Type B pancreatic cell (in vitro differentiated cells): Measurements from ENCODE around the gene WNK1. TPM values are rescaled to one million over a fixed set of nuclear protein-coding genes. Genes with fewer than 3 reads are reported as not detected.
"Not testable (repeated sequence)": the region's sequence is repeated elsewhere in the genome, so short reads cannot be mapped to it uniquely, and the experiment has no call there.

Experiments used
- DNase-seq: peaks from one replicate; pipeline ENCODE4 v3.0.0; 2021; ENCODE audit warnings: mixed read lengths; ENCODE audit not compliant: unreplicated experiment; ENCODE audit errors: extremely low spot score
- H3K27ac Mint-ChIP-seq: 2 replicates; pipeline ENCODE4 v1.8.0; 2021; ENCODE audit warnings: mild to moderate bottlenecking, mixed read lengths
- H3K27me3 Mint-ChIP-seq: 2 replicates; pipeline ENCODE4 v1.8.0; 2021; ENCODE audit warnings: mixed read lengths
- H3K36me3 Mint-ChIP-seq: 2 replicates; pipeline ENCODE4 v1.8.0; 2021; ENCODE audit warnings: mixed read lengths
- H3K4me1 Mint-ChIP-seq: one replicate; pipeline ENCODE4 v1.8.0; 2021; ENCODE audit warnings: mixed read lengths; ENCODE audit not compliant: unreplicated experiment
- H3K4me3 Mint-ChIP-seq: 2 replicates; pipeline ENCODE4 v1.8.0; 2021; ENCODE audit warnings: mild to moderate bottlenecking, mixed read lengths
- H3K9me3 Mint-ChIP-seq: 2 replicates; pipeline ENCODE4 v1.8.0; 2021; ENCODE audit warnings: mixed read lengths
- CTCF ChIP-seq: fragments of 200-600 bp; sonication (generic); conservative IDR thresholded peaks from 2 replicates; pipeline ENCODE4 v1.5.0; 2021; ENCODE audit warnings: antibody characterized with exemption, mild to moderate bottlenecking
- total RNA-seq: library from RNA; stranded (reverse); gene quantifications from 2 replicates; pipeline ENCODE4 v1.2.1, GENCODE V29; 2021; ENCODE audit warnings: low replicate concordance

WNK1 gene
- total RNA-seq, 1 donor from 2014 or later, result 132 TPM

GRCh38 chr12:846421-846820 is 94.0 kb downstream of the WNK1 start:
- Mint-ChIP-seq H3K27ac (no peak overlapping the region), H3K9me3 (peaks cover 5% of the 10 kb centered on the region), H3K4me3 (no peak overlapping the region), H3K27me3 (no peaks in the 10 kb centered on the region), H3K4me1 (peaks cover 6% of the 10 kb centered on the region), H3K36me3 (peaks cover 47% of the 10 kb centered on the region)
- no peak for TF ChIP-seq CTCF
- no peak for DNase-seq

- no peak for TF ChIP-seq CTCF
- Mint-ChIP-seq H3K27ac (no peak overlapping the region), H3K27me3 (no peaks in the 10 kb centered on the region), H3K4me3 (no peak overlapping the region), H3K36me3 (peaks cover 41% of the 10 kb centered on the region), H3K4me1 (peaks cover 7% of the 10 kb centered on the region), H3K9me3 (peaks cover 5% of the 10 kb centered on the region)
- no peak for DNase-seq
These were observed 95.9 kb downstream of the WNK1 start for GRCh38 chr12:848173-848865.

GRCh38 chr12:848882-849527 is 96.6 kb downstream of the WNK1 start:
- H3K27me3 Mint-ChIP-seq, result no peaks in the 10 kb centered on the region
- DNase-seq, result no peak
- no peak overlapping the region for H3K4me3 Mint-ChIP-seq
- H3K9me3 Mint-ChIP-seq, result peaks cover 5% of the 10 kb centered on the region
- H3K4me1 Mint-ChIP-seq, result peaks cover 7% of the 10 kb centered on the region
- no peak overlapping the region for H3K27ac Mint-ChIP-seq
- H3K36me3 Mint-ChIP-seq, result peaks cover 41% of the 10 kb centered on the region
- TF ChIP-seq CTCF, result no peak

- H3K27me3 Mint-ChIP-seq, H3K27ac Mint-ChIP-seq, H3K9me3 Mint-ChIP-seq, H3K4me3 Mint-ChIP-seq, DNase-seq, H3K4me1 Mint-ChIP-seq: not testable (repeated sequence)
- peaks cover 37% of the 10 kb centered on the region for H3K36me3 Mint-ChIP-seq
These were observed 97.5 kb downstream of the WNK1 start for GRCh38 chr12:849733-850437.

GRCh38 chr12:851343-851742 is 99.0 kb downstream of the WNK1 start:
- H3K27me3 Mint-ChIP-seq, result no peaks in the 10 kb centered on the region
- peaks cover 5% of the 10 kb centered on the region for H3K9me3 Mint-ChIP-seq
- no peak for DNase-seq
- peaks cover 7% of the 10 kb centered on the region for H3K4me1 Mint-ChIP-seq
- H3K4me3 Mint-ChIP-seq, result no peak overlapping the region
- peaks cover 29% of the 10 kb centered on the region for H3K36me3 Mint-ChIP-seq
- no peak overlapping the region for H3K27ac Mint-ChIP-seq
- no peak for TF ChIP-seq CTCF

GRCh38 chr12:851913-852312 is 99.5 kb downstream of the WNK1 start:
- TF ChIP-seq CTCF, result no peak
- H3K27me3 Mint-ChIP-seq, result no peaks in the 10 kb centered on the region
- H3K36me3 Mint-ChIP-seq, result peaks cover 33% of the 10 kb centered on the region
- no peak for DNase-seq
- H3K4me1 Mint-ChIP-seq, result peaks cover 7% of the 10 kb centered on the region
- no peak overlapping the region for H3K27ac Mint-ChIP-seq
- H3K4me3 Mint-ChIP-seq, result no peak overlapping the region
- H3K9me3 Mint-ChIP-seq, result peaks cover 5% of the 10 kb centered on the region
